SU-DHL-6 (cell line): ENCODE results near the gene PNO1.

Source experiments
- EZH2phosphoT487 ChIP-seq: fragments of 200-600 bp; sonication (generic), shearing (Covaris generic); conservative IDR thresholded peaks from 2 replicates; pipeline ENCODE4 v1.6.1; 2018; ENCODE audit warnings: mild to moderate bottlenecking, antibody characterized with exemption, low read length, moderate library complexity, mixed read lengths
- TF ChIP-seq, protein P1 (sequence below): fragments of 200-600 bp; sonication (generic); IDR thresholded peaks from one replicate; pipeline ENCODE4 v1.5.1; 2017; ENCODE audit warnings: antibody characterized with exemption, mild to moderate bottlenecking, low read length, moderate library complexity; ENCODE audit not compliant: insufficient read depth, poor library complexity, severe bottlenecking

DNA sequence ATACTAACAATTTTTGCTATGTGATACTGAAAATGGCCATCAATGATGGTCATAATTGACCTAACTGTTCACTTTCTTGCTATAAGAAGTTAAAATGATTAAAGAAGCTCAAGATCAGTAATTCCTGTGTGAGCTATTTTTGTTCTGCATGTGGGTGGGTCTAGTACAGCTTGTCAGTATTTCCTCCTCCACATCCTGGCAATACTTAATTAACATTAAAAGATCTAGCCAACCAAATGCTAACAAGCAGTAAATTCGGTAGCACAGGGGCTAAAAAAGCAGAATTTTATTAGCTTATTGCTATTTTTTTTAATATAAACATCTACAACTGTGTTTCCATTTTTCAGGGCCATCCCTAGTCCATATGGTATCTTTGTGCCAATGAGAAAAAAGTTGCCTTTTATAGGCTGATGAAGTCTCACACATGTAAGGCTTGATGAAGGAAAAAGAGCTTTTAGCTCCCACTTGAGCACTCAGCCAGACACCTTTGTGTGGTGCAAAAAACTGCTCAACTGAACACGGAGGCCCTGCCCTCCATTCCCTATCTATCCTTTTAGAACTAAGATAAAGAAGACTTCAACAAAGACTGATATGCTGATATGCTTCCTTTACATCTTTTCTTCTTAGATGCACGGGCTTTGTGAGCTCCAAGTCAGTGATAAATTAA lies 4.9 kb upstream of the PNO1 start:
- TF ChIP-seq, protein P1, sequence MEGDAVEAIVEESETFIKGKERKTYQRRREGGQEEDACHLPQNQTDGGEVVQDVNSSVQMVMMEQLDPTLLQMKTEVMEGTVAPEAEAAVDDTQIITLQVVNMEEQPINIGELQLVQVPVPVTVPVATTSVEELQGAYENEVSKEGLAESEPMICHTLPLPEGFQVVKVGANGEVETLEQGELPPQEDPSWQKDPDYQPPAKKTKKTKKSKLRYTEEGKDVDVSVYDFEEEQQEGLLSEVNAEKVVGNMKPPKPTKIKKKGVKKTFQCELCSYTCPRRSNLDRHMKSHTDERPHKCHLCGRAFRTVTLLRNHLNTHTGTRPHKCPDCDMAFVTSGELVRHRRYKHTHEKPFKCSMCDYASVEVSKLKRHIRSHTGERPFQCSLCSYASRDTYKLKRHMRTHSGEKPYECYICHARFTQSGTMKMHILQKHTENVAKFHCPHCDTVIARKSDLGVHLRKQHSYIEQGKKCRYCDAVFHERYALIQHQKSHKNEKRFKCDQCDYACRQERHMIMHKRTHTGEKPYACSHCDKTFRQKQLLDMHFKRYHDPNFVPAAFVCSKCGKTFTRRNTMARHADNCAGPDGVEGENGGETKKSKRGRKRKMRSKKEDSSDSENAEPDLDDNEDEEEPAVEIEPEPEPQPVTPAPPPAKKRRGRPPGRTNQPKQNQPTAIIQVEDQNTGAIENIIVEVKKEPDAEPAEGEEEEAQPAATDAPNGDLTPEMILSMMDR: no peak
- no peak for TF ChIP-seq EZH2phosphoT487
